ENCODE measurements around the gene CDKN1C.

The CDKN1C gene

GRCh38 chr11:2867142-2867541 is 18.4 kb downstream of the CDKN1C start:
- no peak for DNase-seq

DNA sequence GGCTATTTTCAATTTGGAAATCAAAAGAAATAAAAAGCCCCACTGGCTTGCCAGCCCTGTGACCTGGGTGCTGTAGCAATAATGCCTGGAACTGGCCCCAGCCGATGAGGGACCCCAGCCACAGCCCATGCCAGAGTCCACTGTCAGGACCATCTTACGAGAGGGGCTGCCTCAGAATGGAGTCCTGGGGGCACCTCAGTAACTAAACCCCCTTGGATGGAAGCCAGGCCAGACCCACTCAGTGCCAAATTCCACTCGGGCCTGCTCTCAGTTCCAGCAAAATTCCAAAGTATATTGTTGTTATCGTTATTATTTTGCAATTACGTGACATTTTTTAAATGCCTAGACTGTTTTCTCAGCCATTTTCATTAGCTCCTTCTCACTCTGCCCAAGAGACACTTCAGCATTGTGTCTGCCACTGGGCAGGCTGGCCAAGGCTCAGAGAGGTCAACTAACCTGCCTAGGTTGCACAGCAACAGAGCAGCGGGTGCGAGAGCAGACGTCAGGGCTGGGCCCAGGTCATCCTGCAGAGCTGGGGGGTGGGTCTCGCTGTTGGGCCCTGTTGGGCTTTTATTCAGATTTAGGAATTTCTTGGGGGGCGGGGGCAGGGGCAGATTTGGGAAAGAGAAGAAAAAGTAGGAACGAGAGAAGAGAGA is 19.5 kb downstream of the CDKN1C start:
- no peak for DNase-seq

GRCh38 chr11:2864901-2865300 is 20.7 kb downstream of the CDKN1C start:
- DNase-seq: no peak

DNA sequence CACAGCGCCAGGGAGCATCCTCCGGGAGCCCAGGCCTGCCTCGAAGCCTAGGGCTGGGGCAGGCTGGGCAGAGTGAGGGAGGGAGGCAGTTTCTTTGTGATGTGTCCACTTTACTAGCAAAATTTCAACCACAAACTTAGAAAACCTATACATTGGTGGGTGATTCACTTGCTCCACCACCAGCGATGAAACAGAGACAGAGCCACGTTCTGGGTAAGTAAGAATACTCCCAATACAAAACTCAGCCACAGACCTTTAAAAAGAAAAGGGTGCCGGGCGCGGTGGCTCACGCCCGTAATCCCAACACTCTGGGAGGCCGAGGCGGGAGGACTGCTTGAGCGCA is 22.3 kb downstream of the CDKN1C start:
- no peak for DNase-seq

DNA sequence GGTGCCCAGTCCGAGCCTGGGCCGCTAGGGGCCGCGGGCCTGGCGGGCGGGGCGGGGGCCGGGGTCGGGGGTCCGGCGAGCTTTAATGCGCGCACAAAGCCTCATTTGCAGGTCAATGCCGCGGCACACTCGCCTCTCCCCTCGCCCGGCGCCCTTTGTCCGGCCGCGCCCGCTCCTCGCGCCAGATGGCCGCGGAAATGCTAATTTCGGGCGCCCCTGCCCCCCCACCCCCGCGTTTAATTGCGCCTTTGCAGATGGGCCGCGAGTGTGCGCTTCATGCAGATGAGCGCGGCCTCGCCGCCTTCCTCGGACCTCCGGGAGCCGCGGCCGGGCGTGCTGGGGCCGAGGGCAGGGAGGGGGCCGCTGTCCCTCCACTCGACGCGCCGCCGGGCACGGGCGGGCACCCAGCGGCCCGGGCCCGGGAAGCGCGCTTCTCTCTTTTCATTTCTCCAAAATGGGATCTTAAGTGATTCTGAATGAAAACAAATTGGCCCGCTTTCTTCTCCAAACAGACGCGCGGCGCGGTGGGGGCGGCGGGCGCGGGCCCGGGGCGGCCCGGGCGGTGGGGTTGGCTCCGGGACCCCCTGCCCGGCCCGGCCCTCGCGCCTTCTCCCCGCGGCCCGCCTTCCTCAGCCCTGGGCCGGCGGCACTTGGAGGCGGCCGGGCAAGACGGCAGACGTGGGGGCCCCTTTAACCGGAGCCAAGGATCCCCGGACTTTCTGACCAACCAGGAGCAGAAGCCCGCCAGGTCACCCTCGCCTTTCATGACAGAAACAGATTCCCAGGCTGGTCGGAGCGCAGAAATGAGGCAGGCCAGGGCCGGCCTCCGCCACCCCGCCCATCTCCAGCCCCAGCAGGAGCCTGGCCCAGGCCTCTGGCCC is 22.9 kb downstream of the CDKN1C start:
- DNase-seq: no peak

GRCh38 chr11:2860636-2861035 is 24.9 kb downstream of the CDKN1C start:
- DNase-seq: no peak

- DNase-seq: no peak
These were observed 25.9 kb downstream of the CDKN1C start for GRCh38 chr11:2859699-2860037.

DNA sequence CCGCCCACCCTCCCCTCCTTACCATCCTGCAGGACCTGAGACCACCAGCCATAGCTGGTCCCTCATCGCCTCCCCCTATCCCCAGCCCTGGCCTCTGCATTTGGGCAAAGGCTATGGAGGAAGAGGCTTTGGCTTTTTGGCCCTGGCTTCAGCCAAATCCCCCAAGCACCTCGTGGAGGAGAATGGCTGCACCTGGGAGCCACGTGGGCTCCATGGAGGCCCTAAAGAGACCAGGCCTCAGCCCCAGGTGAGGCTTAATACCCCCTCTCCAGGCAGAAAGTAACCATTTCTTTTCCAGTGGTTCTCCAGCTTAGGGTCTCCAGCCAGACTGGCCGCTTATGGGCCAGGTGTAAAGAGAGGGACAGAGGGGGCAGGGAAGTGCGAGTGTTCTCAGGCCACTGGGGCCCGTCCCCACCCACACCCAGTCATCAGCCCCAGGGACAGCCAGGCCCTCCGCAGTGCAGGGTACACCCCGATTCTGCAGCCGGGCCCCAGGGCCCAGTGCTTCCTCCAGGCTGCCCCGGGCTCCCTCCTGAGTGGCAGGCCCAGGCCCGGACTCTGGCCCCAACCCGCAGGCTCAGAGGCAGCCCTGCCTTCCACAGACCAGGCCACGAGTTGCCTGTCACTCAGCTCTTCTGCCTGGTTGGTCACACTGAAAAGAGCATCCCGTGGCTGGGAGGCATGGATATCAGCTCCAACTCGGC is 26.4 kb downstream of the CDKN1C start:
- no peak for DNase-seq

DNA sequence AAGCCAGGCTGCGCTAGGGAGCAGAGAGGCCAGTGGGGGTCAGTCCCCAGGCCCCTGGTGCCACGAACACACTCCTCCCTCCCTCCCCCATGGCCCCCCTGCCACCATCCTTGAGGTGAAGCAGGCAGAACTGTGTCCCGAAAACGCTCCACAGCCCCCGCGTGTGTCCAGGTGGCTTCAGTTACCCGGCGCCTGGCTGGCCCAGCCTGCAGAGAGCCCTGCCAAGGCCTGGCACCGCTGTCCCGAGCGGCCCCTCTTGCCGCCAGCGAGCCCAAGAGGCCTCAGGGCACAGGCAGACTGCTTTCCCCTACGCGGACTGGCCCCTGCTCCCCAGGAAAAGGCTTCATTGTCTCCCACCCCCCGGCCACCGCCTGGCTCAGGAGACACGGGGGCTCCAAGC is 27.7 kb downstream of the CDKN1C start:
- DNase-seq: no peak

GRCh38 chr11:2857276-2857675 is 28.3 kb downstream of the CDKN1C start:
- DNase-seq: no peak

GRCh38 chr11:2855162-2855561 is 30.4 kb downstream of the CDKN1C start:
- no peak for DNase-seq

DNA sequence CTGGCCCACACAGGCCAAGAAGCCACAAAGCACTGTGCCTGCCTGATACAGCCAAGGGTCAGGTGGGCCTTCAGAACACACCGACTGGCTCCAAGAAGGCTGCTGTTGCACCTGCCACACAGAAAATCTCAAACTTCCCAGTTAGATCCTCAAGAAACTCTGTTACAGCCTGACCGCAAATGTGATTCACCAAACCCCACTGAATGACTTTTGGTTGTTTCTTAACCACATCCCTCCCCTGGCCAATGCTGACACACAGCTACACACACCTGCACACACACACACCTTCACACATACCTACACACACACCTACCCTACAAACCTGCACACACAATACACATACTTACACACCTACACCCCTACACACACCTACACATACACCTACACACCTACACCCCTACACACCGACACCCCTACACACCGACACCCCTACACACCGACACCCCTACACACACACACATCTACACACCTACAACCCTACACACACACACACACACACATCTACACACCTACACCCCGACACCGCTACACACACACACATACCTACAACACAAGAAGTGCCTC is 31.5 kb downstream of the CDKN1C start:
- DNase-seq: no peak

DNA sequence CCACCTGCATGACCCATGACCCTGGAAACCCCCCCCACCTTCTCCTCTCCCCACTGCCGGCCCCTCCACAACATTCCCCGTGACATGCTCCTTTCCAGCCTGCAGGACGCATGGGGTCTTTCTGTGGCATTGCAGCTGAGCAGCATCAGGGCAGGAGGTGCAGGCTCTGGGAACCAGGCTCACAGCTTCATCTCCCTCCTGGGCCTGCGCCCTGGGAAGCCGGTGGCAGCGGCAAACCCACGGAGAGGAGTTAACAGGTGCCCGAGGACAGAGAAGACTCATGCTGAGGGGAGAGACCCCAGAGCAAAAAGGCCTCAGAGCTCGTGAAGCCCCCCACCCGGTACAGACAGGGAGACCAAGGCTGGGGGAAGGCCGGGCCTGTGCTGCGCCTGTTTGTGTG is 32.2 kb downstream of the CDKN1C start:
- no peak for DNase-seq

DNA sequence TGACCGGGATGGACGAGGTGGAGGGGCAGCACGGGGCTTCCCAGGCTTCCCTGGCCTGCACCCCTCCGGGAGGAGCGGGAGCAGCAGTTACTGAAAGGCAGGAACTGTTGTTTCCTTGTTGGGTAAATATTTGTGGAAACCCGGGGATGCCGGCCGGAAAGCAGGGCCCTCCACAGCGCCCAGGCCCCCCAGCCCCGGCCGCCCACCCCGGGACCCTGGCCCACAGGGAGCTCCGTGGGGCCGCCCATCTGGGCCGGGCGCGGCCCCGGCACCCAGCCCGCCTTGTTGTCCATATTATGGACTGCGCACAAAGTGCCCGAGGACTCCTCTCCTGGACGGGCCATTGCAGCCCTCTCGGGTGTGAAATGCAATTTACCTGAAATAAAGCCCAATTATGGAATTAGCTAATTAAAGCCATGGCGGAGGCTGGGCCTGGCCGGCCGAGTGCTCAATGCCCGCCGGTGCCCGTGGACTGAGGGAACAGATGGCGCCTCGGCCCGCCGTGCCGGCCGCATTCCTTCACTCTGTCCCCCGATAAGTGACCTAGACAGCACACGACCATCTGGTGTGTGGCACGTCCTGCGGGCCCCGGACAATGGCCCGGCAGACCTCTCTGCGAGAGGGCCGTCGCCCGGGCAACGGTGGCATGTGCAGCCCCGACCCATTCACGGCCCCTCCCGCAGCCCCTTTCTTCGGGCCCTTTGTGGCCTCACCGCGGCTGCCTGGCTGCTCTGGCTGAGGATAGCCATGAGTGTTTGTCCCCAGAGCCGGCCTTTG is 35.4 kb downstream of the CDKN1C start:
- DNase-seq: no peak

GRCh38 chr11:2848497-2848896 is 37.1 kb downstream of the CDKN1C start:
- DNase-seq: no peak

DNA sequence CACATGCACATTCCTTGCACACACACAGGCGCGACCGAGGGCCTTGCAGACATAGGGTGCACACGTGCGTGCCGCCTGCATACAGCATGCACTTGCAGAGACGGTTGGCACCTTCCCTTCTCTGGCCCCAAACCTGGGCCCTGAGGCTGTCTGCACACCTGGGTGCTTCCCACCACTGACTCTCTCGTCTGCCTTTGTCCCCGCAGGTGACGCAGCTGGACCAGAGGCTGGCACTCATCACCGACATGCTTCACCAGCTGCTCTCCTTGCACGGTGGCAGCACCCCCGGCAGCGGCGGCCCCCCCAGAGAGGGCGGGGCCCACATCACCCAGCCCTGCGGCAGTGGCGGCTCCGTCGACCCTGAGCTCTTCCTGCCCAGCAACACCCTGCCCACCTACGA is 38.0 kb downstream of the CDKN1C start:
- no peak for DNase-seq

- DNase-seq: no peak
These were observed 39.1 kb downstream of the CDKN1C start for GRCh38 chr11:2846470-2846869.

GRCh38 chr11:2846056-2846455 is 39.5 kb downstream of the CDKN1C start:
- DNase-seq: no peak

DNA sequence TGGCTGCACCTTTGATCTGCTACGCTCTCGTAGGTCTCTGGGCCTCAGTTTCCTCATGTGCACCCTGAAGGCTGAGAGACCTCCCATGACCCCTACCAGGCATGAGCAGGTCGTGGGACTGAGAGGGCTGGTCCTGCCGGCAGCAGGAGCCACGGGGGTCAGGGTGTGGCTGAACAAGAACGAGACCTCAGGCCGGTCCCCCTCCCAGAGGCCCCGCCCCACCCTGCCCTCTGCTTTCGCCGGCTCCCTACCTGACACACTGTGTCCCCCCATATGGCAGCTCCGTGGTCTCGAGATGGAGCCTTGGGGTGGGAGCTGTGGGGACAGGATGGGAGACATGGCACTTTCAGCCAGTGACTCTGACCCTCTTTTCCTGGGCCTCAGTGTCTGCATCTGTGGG is 40.6 kb downstream of the CDKN1C start:
- no peak for DNase-seq

DNA sequence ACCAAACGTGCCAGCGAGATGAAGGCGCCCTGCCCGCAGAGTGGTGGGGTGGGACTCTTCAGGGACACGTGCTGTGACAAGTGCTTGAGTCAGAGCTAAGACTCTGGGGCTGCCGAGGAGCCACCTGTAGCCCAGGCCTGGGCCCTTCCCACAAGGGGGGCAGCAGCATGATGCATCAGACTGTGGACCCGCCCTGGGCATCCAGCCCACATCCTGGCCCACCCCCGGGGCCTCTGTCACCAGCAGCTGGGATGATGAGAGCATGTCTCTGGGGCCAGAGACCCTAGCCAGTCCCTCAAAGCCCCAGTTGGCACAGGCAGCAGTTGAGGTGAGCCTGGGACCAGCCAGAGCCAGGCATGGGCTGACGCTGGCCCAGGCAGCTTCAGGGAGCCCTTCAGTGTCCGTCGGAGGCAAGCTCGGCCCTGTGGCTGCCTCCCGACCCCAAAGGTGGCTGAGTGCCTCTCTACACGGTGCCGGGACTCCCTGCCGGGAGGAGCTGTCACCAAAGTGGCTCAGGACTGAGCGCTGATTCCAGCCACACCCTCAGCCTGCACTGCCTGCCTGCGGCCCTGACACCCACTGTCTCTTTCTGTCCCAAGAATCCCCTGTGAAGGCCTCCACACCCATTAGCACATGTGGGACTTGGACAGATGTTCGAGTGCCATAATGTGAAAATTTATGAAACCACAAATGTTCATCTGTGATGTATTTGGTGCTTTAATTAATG is 41.3 kb downstream of the CDKN1C start:
- no peak for DNase-seq

- no peak for DNase-seq
These were observed 42.0 kb downstream of the CDKN1C start for GRCh38 chr11:2843551-2843950.

DNA sequence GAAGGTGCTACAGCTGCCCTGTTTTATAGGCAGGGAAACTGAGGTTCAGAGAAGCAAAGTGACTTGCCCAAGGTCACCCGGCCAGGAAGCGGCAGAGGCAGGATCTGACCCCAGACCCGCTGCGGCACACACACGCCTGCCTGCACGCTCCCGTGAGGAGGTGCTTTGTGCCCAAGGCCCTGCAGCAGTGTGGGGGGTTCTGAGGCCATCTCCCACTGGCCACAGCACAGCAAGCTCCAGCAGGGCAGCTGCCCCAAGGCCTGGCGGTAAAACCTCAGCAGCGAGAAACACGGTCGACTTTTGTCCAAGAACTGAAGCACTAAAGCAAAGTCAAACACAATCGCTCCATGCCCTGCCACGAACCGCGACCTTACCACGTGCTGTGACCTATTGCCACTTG is 42.7 kb downstream of the CDKN1C start:
- no peak for DNase-seq

All from CD4-positive, alpha-beta T cell treated with Interleukin-4 for 4 hours (primary cell).